Breast epithelium (tissue), 3 donors: ENCODE data around the gene FANCG.
A peak's percentile ranks its signal among the peaks of the same experiment; 100 is the strongest.

Source experiments
- CTCF ChIP-seq, 3 donors: fragments of 450-650 bp; IDR thresholded peaks; one replicate each; pipeline ENCODE4 v1.5.1; 2016 to 2017; ENCODE audit warnings: antibody characterized with exemption in 3 of 3, mild to moderate bottlenecking in 3 of 3, moderate library complexity in 3 of 3
- POLR2A ChIP-seq: fragments of 450-650 bp; IDR thresholded peaks from one replicate; pipeline ENCODE4 v1.6.1; 2016; ENCODE audit warnings: antibody characterized with exemption, mild to moderate bottlenecking, moderate library complexity

GRCh38 chr9:35116898-35117551 is 37.3 kb upstream of the FANCG start:
- TF ChIP-seq POLR2A (no peak), CTCF (IDR thresholded peaks at IDR 0.05) (peak; percentile 65 to 96 (median 92))
